ENCODE results near the gene RPL26.

GRCh38 chr17:8420041-8420934 is 37.3 kb upstream of the RPL26 start:
- TF ChIP-seq EZH2 (IDR thresholded peaks at IDR 0.05; ENCODE audit: borderline replicate concordance, low read depth, low read length, severe bottlenecking), result no peak
- no peak for TF ChIP-seq CTCF (IDR thresholded peaks at IDR 0.05; ENCODE audit: extremely low read depth in 1 of 2, insufficient read depth in 1 of 2, low read depth in 1 of 2, low read length in 2 of 2)
- TF ChIP-seq MAX (IDR thresholded peaks at IDR 0.05; ENCODE audit: insufficient read depth, insufficient read length), result no peak

Data from endothelial cell of umbilical vein (primary cell).